Inferior parietal cortex (tissue), 1 donor: ENCODE data around the gene MRGPRD.
A peak's percentile ranks its signal among the peaks of the same experiment; 100 is the strongest.
"Not testable (repeated sequence)": the region's sequence is repeated elsewhere in the genome, so short reads cannot be mapped to it uniquely, and the experiment has no call there.

Experiments
- DNase-seq: peaks from one replicate; pipeline ENCODE4 v3.0.0-alpha.2; 2016; ENCODE audit errors: extremely low spot score

Gene MRGPRD

GRCh38 chr11:68994161-68994893 lies 13.5 kb upstream of the MRGPRD start:
- DNase-seq: no peak

- no peak for DNase-seq
Measured at GRCh38 chr11:68993546-68993945, 12.8 kb upstream of the MRGPRD start.

- DNase-seq: no peak
Measured at GRCh38 chr11:68992743-68993255, 12.0 kb upstream of the MRGPRD start.

- DNase-seq: no peak
Measured at GRCh38 chr11:68990995-68991780, 10.4 kb upstream of the MRGPRD start.

- no peak for DNase-seq
Measured at GRCh38 chr11:68989936-68990606, 9.3 kb upstream of the MRGPRD start.

GRCh38 chr11:68988491-68988890 lies 7.7 kb upstream of the MRGPRD start:
- DNase-seq: peak; percentile 56

GRCh38 chr11:68987211-68987610 lies 6.4 kb upstream of the MRGPRD start:
- no peak for DNase-seq

DNA sequence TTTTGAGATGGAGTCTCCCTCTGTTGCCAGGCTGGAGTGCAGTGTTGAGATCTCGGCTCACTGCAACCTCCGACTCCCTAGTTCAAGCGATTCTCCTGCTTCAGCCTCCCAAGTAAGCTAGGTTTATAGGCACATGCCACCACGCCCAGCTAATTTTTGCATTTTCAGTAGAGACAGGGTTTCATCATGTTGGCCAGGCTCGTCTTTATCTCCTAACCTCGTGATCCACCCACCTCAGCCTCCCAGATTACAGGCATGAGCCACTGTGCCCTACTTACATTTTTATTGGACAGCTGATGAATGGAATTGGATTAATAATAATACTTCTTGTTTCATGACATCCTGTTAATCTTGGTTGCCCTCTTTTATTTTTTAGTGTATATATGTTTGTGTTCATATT lies 3.0 kb upstream of the MRGPRD start:
- DNase-seq: no peak

DNA sequence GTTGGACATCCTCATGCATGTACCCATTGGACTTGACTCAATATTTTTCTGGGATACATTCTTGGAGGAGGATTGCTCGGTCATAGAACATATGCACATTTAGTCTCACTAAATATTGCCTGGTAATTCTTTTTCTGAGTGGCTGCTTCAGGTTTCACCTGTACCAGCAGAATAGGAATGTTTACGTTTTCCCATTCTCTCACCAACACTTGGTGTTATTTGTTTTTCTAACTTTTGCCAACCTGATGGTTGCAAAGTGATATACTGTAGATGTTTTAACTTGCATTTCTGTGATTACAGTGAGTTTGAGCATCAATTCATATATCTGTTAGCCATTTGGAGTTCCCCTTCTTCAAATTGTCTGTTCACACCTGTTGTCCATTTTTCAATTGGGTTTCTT lies 1.3 kb upstream of the MRGPRD start:
- DNase-seq: no peak

- no peak for DNase-seq
Measured at GRCh38 chr11:68979931-68980775, 633 bp downstream of the MRGPRD start.

DNA sequence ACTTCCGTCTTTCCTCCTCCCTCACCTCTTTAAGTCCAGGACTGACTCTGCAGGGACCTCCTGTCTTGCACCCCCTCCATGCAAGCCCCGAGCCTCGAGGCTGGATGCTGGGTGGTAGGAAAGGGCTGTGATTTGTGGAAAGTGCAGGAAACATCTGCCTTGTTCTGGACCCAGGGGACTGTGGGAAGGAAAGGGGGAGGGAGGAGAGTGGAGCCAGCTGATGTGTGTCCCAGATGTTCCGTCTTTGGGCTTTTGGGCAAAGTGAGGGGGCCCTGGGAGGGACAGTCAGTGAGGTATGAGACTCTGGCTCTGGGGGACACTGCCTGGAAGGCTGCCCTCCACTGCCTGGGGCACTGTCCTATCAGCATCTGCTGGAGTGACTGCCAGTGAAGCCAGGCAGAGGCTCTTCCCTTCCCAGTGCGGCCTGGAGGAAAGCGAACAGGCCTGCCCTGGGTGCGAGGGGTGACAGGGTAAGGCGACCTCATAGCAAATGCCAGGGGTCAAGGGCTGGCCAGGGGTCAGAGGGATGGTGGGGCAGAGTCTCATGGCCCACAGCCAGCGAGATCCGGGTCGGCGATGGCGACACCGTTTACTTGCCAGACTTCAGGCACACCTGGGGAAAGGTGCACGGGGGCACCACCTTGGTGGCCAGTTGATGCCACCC lies 1.7 kb downstream of the MRGPRD start:
- no peak for DNase-seq

DNA sequence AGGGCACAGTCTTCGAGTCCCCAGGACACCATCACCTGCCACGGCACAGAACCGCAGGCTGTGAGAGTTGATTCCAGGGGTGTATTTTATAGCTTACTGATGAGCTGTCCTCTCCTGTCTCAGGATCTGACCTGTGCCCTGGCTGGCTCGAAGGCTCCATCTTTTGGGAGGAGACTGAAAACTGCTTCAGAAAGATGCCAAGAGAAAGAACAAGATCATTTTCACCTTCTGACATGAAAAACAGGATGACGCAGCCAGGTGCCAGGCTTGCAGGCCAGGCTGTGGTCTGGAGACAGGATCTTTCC lies 2.2 kb downstream of the MRGPRD start:
- no peak for DNase-seq

DNA sequence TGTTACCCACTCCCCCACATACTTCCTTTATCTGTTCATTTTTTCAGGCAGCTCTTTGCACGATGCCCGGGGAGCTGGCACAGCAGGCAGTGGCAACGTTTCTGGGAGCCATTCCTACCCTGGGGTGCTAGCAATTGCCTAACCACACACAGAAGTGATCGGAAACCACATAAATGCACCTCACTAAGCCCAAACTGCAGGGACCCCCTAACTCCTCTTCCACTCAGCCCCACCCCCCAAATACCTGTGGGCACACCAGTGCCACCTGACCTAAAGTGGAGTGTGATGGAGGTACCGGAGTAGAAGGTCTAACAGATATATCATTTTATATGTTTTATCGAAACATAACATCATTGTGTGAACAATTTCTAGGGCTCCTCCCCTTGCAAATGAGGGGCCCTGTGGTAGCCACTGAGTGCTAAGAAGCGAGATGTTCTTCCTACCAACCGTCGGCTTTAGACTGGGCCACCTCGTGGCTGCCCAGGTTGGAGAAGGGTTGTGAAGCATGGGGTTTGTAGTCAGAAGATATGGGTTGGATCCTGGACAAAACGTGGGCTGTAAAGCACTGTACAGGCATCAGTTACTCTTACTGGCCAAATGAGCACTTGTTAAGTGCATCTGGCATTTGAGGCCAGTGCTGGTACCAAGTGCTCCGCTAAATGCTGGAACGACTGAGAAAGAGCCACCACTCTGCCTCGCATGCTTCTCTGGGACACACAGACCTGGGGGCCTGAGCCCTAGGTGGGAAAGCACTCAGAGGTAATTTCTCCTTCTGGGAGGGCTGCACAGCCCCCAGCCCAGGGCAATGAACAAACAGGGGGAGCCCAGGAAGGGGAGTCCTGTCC lies 2.8 kb downstream of the MRGPRD start:
- DNase-seq: no peak

DNA sequence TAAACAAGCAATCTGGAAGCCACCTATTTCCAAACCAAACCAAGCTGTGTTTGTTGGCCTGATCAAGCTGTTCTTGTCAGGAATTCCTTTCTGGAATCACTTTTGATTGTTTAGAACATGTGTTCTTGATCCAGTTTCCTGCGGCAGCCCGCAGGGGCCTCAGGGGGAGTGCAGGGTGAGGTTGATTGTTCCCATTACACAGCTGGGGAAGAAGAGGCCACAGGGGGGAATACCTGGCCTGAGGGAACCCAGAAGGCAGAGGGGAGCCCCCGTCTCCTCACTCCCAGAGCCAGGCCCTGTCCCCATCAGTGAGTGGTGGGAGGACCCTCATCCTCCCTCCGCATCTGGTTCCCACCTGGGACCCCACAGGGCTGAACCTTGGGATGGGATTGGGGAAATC lies 4.2 kb downstream of the MRGPRD start:
- no peak for DNase-seq

DNA sequence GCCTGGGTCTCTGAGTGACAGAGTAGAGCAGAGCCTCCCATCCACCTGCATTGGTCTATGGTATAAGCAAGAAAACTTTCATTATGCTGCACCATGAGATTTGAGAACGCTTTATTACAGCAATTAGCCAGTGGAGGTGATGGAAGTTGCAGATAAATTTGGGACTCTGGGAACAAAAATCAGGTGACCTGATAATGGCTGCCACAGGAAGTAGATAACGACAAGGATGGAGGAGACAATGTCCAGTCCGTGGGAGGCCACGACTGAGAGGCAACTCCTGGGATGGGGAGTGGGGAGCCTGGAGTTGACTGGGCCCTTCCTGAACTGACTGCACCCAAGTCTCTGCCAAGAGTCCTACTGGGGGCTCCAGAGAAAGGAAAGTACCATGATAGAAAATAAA lies 4.7 kb downstream of the MRGPRD start:
- DNase-seq: no peak

DNA sequence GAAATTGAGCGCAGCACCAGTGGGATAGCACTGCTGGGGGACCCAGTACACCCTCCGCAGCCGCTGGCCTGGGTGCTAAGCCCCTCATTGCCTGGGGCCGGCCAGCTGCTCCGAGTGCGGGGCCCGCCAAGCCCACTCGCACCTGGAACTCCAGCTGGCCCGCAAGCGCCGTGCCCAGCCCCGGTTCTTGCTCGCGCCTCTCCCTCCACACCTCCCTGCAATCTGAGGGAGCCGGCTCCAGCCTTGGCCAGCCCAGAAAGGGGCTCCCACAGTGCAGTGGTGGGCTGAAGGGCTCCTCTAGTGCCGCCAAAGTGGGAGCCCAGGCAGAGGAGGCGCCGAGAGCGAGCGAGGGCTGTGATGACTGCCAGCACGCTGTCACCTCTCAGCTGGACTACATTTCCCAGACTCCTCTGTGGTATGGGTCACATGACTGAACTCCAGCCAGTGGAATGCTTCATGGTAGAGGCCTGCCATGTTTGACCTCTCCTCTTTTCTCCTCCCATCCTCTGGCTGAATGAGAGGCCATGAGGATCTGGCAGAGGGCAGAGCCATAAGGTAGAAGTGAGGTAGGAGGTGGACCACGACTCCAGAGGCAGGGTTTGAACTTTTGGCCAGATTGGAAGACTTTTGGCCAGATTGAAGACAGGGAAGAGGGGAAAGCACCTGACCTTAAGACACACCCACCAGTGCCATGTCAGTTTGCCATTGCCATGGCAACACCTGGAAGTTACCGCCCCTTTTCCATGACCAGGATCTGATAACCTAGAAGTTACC lies 6.2 kb downstream of the MRGPRD start:
- no peak for DNase-seq

DNA sequence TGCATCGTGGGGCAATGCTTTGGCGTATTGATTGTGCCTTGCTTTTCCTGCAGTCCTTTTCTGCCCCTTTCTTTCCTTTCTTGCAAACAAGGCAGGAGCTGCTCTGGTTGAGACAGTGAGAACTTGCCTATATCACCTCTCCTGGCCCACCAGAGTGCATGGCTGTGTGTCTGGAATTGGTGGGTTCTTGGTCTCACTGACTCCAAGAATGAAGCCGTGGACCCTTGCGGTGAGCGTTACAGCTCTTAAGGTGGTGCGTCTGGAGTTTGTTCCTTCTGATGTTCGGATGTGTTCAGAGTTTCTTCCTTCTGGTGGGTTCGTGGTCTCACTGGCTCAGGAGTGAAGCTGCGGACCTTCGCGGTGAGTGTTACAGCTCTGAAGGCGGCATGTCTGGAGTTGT lies 7.1 kb downstream of the MRGPRD start:
- DNase-seq: not testable (repeated sequence)

DNA sequence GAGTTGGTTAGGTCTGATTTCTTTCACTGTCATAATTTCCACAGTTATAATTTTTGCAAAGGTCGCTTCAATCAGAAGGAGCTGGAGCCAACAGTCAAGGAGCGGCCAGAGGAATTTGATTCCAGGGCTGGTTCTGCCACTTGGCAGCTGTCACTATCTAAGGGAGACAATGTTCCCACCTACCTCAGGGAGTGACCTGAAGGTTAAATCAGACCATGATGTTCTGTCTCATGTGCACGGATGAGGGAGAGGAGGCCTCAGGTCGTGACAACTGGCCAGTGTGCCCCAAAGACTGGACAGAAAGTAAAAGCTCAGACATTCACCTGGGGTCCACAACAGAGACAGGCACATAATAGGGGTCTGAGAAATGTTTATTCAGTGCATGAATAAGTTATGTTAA lies 7.6 kb downstream of the MRGPRD start:
- no peak for DNase-seq

GRCh38 chr11:68970921-68971636 lies 9.7 kb downstream of the MRGPRD start:
- no peak for DNase-seq
